Gastroesophageal sphincter (tissue), 3 donors: ENCODE results near the gene PPM1J.

Experiments used
- POLR2AphosphoS5 ChIP-seq: sonication (generic); formaldehyde crosslinking; IDR thresholded peaks from one replicate; pipeline ENCODE4 v1.6.1; 2017; ENCODE audit warnings: antibody characterized with exemption
- TF ChIP-seq, protein P1 (sequence below), 4 experiments: fragments of 200-600 bp in 2 of 4; fragments of 450-650 bp in 2 of 4; sonication (generic) in 1 of 4; IDR thresholded peaks; one replicate each; pipeline ENCODE4 v1.5.1; 2017 to 2019; ENCODE audit warnings: antibody characterized with exemption in 4 of 4, mild to moderate bottlenecking in 2 of 4, moderate library complexity in 2 of 4

DNA sequence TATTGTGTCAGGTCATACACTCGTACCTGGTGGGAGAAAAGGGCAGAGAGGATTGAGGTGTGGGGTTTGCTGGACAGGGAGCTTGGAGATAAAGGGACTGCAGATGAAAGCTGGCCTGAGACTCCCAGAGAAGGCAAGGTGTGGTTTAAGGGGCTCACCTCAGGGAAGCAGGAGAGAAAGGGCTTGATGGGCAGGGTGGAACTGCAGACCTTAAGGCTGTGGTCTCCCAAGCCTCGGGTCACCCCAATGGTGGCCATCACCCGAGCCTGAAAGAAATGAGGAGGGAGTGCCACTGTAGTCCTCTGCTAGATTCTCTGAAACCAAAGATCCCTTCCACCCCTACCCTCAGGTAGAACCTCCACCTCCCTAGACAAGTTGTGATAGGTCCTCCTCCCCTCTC lies 4.5 kb downstream of the PPM1J start:
- TF ChIP-seq, protein P1, sequence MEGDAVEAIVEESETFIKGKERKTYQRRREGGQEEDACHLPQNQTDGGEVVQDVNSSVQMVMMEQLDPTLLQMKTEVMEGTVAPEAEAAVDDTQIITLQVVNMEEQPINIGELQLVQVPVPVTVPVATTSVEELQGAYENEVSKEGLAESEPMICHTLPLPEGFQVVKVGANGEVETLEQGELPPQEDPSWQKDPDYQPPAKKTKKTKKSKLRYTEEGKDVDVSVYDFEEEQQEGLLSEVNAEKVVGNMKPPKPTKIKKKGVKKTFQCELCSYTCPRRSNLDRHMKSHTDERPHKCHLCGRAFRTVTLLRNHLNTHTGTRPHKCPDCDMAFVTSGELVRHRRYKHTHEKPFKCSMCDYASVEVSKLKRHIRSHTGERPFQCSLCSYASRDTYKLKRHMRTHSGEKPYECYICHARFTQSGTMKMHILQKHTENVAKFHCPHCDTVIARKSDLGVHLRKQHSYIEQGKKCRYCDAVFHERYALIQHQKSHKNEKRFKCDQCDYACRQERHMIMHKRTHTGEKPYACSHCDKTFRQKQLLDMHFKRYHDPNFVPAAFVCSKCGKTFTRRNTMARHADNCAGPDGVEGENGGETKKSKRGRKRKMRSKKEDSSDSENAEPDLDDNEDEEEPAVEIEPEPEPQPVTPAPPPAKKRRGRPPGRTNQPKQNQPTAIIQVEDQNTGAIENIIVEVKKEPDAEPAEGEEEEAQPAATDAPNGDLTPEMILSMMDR (IDR thresholded peaks at IDR 0.05): no peak
- TF ChIP-seq POLR2AphosphoS5: no peak
